NCI-H1417 treated with DMSO at 0.1 percent for 48 hours (cell line): ENCODE measurements around the gene SRRM3.
A peak's percentile ranks its signal among the peaks of the same experiment; 100 is the strongest.
"Not testable (repeated sequence)": the region's sequence is repeated elsewhere in the genome, so short reads cannot be mapped to it uniquely, and the experiment has no call there.

ENCODE experiments used
- DNase-seq: peaks from one replicate; lab custom pipeline; 2025; lab: John Stamatoyannopoulos, UW

SRRM3 gene

DNA sequence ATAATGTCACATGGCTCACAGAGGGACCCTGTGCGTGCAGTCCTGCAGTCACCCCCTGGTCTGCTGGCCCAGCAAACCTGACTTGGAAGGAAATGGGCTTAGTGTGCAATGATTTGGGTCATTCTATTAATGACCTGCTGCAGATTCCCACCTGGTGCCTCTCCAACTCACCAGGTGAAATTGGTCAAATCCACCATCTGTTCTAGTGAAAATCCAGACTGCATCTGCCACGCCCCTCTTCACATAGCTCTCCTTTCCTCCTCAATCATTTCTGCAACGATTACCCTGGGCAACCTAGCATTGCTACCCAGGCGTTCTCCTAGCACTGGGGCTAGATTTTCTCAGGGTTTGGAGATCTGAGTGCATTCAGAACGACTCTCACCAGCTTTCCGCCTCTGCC is 29.4 kb downstream of the SRRM3 start:
- no peak for DNase-seq

DNA sequence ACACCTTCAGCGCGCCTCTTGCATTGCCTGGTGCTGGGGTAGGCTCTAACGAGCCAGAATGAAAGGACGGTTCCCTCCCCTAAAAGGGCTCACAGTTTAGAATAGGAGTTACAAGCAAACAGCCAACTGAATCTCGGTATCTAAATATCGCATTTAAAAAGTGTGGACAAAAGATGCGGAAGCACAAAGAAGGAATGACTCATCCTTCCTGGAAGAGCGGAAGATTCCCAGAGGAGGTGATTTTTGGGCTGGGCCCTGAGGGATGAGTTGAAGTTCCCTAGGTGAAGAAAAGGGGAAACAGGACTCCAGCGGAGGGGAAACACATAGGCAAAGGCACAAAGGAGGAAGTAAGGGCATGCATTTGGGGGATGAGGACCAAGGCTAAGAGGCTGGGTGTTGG is 29.9 kb downstream of the SRRM3 start:
- DNase-seq = no peak

- DNase-seq = no peak
These were observed 31.0 kb downstream of the SRRM3 start for GRCh38 chr7:76232698-76233097.

DNA sequence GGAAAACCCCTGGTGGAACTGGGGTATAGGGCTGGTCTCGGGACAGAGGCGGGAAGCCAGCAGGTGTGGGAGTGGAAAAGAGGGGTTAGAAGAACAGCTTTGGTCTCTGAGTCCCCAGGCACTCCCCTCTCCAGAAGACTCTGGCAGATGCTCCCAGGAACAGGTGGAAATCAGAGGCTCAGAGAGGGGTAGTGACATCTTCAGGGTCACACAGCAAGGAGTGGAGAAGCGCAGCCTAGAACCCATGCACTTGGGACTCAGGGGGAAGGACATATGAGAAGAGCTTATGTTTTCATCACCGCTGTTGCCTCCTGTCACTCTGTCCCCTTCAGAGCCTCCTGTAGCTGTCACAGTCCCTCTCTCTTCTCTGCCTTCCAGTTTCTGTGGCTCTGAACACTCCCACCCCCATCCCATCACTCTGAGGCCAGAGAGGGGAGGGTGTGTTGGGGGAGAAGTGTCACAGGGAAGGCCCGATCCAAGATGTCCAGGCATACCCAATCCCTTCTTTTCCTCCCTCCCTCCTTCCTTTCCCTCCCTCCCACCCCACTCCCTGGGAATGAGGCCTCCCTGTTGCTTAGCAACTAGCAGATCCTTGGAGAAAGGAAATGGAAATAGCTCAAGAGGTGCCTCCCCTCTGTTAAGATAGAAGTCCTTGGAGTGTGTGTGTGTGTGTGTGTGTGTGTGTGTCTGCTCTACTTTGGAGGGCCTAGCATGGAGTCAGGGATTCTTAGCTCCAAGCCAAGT is 32.0 kb downstream of the SRRM3 start:
- DNase-seq = no peak

DNA sequence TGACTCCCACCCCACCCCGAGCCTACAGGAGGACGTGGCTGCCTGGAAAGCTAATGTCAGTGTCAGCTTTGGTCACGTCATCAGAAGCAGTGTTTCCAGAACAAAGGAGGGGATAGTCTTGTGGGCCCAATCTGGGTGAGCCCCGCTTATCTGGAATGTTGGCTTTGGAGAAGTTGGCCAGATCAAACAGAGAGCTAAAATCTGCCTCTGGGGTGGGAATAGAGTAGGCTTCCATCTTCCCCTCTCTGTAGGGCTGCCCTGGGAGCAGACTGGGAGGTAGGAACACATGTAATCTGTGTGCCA is 32.5 kb downstream of the SRRM3 start:
- DNase-seq = no peak

GRCh38 chr7:76234931-76235441 is 33.3 kb downstream of the SRRM3 start:
- DNase-seq = no peak

DNA sequence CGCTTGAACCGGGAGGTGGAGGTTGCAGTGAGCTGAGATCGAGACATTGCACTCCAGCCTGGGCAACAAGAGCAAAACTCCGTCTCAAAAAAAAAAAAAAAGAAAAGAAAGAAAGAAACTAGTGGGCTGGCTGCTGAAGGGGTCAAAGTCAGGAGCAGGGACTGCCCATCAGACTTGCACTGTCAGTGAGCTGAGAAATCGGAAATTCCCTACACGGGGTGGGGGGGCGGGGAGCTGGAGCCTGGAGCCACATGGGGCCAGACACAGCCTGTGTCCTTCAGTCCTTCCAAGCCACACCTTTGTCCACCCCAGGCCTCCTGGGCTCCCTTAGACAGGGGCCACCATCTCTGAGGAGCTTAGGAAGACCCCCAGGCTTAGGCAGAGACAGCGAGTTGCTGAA is 34.5 kb downstream of the SRRM3 start:
- no peak for DNase-seq

- DNase-seq = no peak
These were observed 36.6 kb downstream of the SRRM3 start for GRCh38 chr7:76238326-76238725.

- DNase-seq = no peak
These were observed 39.4 kb downstream of the SRRM3 start for GRCh38 chr7:76241141-76241540.

DNA sequence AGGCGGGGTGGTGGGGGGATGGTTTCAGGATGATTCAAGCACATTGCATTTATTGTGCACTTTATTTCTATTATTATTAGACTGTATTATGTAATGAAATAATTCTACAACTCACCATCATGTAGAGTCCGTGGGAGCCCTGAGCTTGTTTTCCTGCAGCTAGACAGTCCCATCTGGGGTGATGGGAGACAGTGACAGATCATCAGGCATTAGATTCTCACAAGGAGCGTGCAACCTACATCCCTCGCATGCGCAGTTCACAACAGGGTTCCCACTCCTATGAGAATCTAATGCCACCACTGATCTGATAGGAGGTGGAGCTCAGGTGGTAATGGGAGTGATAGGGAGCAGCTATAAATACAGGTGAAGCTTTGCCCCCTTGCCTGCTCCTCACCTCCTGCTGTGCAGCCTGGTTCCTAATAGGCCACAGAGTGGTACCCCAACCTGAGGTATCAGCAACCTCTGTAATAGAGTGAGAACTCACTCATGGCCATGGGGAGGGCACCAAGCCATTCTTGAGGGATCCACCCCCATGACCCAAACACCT is 40.9 kb downstream of the SRRM3 start:
- DNase-seq = not testable (repeated sequence)

- DNase-seq = peak; percentile 78
These were observed 43.2 kb downstream of the SRRM3 start for GRCh38 chr7:76244781-76245391.

- DNase-seq = no peak
These were observed 45.2 kb downstream of the SRRM3 start for GRCh38 chr7:76246804-76247389.

GRCh38 chr7:76247938-76248337 is 46.2 kb downstream of the SRRM3 start:
- no peak for DNase-seq

DNA sequence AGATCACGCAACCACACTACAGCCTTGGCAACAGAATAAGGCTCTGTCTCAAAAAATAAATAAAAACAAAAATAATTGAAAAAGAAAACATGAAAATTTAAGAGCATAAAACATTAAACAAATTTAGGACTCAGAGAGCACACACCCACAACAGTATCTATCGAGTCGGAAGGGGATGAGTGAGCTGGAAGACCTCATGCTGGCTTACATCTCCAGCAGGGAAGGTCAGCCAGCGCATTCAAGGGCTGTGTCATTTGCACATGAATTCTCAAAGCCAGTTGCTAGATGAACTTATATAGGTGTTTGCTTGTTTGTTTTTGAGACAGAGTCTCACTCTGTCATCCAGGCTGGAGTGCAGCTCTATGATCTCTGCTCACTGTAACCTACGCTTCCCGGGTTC is 50.3 kb downstream of the SRRM3 start:
- no peak for DNase-seq

DNA sequence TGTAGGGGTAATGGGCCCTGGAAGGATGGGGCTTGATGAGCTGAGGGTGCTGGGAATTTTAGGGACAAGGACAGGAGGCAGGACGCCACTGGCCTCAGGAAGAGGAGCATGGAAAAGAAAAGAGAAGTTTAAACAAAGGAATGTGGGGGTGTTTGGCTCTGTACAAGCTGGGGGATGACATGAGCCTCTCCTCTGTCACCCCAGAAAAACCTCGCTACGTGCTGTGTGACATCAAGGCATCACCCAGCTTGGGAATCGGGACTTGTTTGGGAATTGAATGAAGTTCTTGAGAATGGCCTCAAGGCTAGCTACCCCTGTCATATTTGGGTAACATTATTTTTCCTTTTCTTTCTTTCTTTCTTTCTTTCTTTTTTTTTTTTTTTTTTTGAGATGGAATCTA is 53.1 kb downstream of the SRRM3 start:
- no peak for DNase-seq

- no peak for DNase-seq
These were observed 56.3 kb downstream of the SRRM3 start for GRCh38 chr7:76257973-76258372.

DNA sequence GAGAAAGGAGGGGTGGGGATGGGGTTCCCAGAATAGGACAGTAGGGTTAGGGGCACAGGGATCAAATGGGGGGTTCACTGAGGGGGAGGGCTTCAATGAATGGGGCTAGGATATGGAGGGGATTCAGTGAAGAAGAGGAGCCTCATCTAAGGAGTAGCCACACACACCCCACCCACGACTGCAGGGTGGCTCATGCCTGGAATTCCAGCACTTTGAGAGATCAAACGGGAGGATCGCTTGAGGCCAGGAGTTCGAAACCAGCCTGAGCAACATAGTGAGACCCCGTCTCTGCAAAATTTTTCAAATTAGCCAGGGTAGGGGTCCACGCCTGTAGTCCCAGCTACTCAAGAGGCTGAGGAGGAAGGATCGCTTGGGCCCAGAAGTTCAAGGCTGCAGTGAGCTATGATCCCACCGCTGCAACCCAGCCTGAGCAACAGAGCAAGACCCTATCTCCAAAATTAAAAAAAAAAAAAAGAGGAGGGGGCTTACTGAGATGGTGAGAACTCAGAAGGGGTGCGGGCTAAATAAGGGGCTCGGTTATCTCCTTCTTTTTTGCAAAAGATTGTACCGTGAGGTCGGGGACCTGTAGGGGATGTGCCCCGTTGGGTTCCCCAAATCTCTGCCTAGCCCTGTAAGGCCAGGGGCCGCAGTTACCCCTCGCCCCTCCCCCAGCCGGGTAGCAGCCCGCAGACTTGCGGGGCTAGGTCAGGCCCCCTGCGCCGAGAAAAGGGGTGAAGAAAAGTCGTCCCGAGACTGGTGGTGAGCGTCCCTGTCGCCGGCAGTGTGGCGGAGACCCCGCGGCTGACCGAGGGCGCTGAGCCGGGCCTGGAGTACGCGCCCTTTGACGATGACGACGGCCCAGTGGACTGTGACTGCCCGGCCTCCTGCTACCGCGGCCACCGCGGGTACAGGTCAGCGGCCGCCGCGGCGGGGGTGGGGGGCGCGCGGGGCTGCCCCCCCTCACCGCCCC is 57.7 kb downstream of the SRRM3 start:
- DNase-seq = no peak

DNA sequence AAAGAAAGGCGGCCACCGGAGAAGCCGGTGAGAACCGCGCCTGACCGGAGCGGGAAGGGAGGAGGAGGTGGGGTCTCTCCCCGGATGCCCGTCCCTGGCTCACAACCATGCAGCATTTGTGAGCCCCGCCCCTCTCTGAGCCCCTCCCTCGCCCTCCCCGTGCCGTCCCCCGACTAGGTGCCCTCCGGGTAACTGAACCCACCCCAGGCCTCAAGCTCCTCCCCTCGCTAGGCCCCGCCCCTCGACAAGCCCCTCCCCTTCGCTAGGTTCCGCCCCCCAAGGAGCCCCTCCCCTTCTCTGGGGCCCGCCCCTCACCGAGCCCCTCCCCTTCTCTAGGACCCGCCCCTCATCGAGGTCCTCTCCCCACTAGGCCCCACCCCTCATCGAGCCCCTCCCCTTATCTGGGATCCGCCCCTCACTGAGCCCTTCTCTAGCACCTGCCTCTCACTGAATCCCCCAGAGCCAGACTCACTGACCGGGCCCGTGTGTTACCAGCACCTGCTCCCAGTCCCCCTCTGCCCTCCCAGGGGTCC is 58.5 kb downstream of the SRRM3 start:
- DNase-seq = peak; percentile 72

GRCh38 chr7:76261329-76261728 is 59.6 kb downstream of the SRRM3 start:
- no peak for DNase-seq

DNA sequence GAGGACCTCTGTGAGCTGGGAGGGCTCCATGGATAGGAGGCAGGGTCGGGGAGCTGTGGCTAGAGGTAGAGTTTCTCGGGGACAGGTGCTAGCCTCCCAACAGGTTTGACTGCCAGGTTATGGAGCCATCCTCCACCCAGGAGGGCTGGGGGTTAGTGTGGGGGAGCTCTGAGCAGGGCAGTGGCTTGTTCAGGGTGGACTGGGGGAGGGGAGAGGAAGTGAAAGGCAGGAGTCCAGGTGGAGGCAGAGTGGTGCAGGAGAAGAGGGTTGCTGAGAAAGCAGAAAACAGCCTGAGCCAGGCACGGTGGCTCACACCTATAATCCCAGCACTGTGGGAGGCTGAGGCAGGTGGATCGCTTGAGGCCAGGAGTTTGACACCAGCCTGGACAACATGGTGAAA is 60.2 kb downstream of the SRRM3 start:
- no peak for DNase-seq

GRCh38 chr7:76262683-76263402 is 61.1 kb downstream of the SRRM3 start:
- DNase-seq = peak; percentile 15
